NAMALWA (cell line): Measurements from ENCODE around the gene LTV1.
A peak's percentile ranks its signal among the peaks of the same experiment; 100 is the strongest.
"Not testable (repeated sequence)": the region's sequence is repeated elsewhere in the genome, so short reads cannot be mapped to it uniquely, and the experiment has no call there.

Experiments
- DNase-seq: peaks from one replicate; pipeline ENCODE4 v3.0.0-alpha.2; 2015; ENCODE audit warnings: low spot score

The LTV1 gene

GRCh38 chr6:143843677-143843999 lies 500 bp downstream of the LTV1 start:
- DNase-seq, result peak; percentile 65

- DNase-seq, result no peak
These were observed 868 bp downstream of the LTV1 start for GRCh38 chr6:143844006-143844405.

- DNase-seq, result no peak
These were observed 1.9 kb downstream of the LTV1 start for GRCh38 chr6:143845033-143845432.

- DNase-seq, result not testable (repeated sequence)
These were observed 8.6 kb downstream of the LTV1 start for GRCh38 chr6:143851706-143852105.

GRCh38 chr6:143855057-143855456 lies 11.9 kb downstream of the LTV1 start:
- DNase-seq, result not testable (repeated sequence)

- not testable (repeated sequence) for DNase-seq
These were observed 13.6 kb downstream of the LTV1 start for GRCh38 chr6:143856762-143857161.

- no peak for DNase-seq
These were observed 14.5 kb downstream of the LTV1 start for GRCh38 chr6:143857651-143858050.

GRCh38 chr6:143859891-143860660 lies 16.9 kb downstream of the LTV1 start:
- DNase-seq, result no peak

- no peak for DNase-seq
These were observed 20.6 kb downstream of the LTV1 start for GRCh38 chr6:143863771-143864170.

- no peak for DNase-seq
These were observed 21.1 kb downstream of the LTV1 start, which contains the start of gene ZC2HC1B for GRCh38 chr6:143864234-143864633. ZC2HC1B (plus strand) TSS chr6:143864474; CDS start chr6:143864540, 66 bp downstream.

GRCh38 chr6:143867236-143867635 lies 24.1 kb downstream of the LTV1 start:
- no peak for DNase-seq

GRCh38 chr6:143868808-143869207 lies 25.7 kb downstream of the LTV1 start:
- not testable (repeated sequence) for DNase-seq

- not testable (repeated sequence) for DNase-seq
These were observed 28.1 kb downstream of the LTV1 start for GRCh38 chr6:143871202-143871730.

GRCh38 chr6:143872201-143872600 lies 29.1 kb downstream of the LTV1 start:
- DNase-seq, result no peak

GRCh38 chr6:143873600-143873999 lies 30.5 kb downstream of the LTV1 start:
- not testable (repeated sequence) for DNase-seq

GRCh38 chr6:143874503-143874902 lies 31.4 kb downstream of the LTV1 start:
- not testable (repeated sequence) for DNase-seq

- no peak for DNase-seq
These were observed 34.6 kb downstream of the LTV1 start for GRCh38 chr6:143877584-143878271.

GRCh38 chr6:143878272-143878760 lies 35.2 kb downstream of the LTV1 start:
- no peak for DNase-seq

- no peak for DNase-seq
These were observed 37.3 kb downstream of the LTV1 start for GRCh38 chr6:143880412-143880811.

- no peak for DNase-seq
These were observed 39.3 kb downstream of the LTV1 start for GRCh38 chr6:143882401-143882930.

GRCh38 chr6:143884216-143884900 lies 41.2 kb downstream of the LTV1 start:
- DNase-seq, result no peak

GRCh38 chr6:143885116-143885515 lies 42.0 kb downstream of the LTV1 start:
- no peak for DNase-seq
